Fibroblast of lung (primary cell): Measurements from ENCODE around the gene APBA2.

Source experiments
- EZH2 ChIP-seq: IDR thresholded peaks from 2 replicates; pipeline ENCODE4 v1.5.1; 2012; ENCODE audit warnings: low read length, control low read depth, mild to moderate bottlenecking; ENCODE audit errors: missing control alignments
- TF ChIP-seq, protein P1 (sequence below), 2 donors: IDR thresholded peaks in 1 of 2; conservative IDR thresholded peaks in 1 of 2; 1 replicate in 1 of 2; 2 replicates in 1 of 2; pipeline ENCODE4 v1.5.1; 2011 to 2012; ENCODE audit warnings: low read length in 2 of 2, control low read depth in 1 of 2, inconsistent platforms in 1 of 2, low read depth in 1 of 2, mild to moderate bottlenecking in 1 of 2

DNA sequence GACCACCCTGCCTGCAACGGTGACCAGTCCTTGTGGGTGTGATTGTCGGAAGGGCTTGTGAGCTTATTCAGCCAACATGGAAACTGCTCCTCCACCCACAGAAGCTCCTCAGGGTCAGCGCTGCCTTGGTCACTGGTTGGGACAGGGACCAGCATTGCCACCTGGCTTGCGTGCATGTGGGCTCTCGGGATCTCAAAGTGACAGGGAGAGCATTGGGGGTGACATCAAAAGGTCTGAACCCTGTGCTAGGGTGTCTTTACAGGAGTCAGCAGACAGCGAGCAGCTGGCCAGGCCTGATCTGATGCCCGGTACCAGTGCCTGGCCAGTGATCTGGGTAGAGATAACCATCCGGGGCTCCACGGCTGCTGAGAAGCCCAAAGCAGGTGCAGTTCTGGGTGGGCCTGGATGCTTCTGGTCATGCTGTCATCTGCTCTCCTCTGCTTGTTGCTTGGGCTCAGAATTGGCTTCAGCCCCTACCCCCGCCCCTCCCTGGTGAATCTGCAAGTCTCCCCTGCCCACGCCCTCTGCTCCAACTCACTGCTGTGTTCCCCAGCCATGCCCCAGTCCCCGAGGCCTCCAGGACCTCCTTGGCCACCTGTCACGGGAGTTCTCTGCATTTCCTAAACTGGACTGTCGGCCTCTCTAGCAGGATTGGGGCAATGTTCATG lies 249.0 kb downstream of the APBA2 start:
- TF ChIP-seq, protein P1, sequence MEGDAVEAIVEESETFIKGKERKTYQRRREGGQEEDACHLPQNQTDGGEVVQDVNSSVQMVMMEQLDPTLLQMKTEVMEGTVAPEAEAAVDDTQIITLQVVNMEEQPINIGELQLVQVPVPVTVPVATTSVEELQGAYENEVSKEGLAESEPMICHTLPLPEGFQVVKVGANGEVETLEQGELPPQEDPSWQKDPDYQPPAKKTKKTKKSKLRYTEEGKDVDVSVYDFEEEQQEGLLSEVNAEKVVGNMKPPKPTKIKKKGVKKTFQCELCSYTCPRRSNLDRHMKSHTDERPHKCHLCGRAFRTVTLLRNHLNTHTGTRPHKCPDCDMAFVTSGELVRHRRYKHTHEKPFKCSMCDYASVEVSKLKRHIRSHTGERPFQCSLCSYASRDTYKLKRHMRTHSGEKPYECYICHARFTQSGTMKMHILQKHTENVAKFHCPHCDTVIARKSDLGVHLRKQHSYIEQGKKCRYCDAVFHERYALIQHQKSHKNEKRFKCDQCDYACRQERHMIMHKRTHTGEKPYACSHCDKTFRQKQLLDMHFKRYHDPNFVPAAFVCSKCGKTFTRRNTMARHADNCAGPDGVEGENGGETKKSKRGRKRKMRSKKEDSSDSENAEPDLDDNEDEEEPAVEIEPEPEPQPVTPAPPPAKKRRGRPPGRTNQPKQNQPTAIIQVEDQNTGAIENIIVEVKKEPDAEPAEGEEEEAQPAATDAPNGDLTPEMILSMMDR (conservative IDR thresholded peaks at IDR 0.05 in 1 of 2, IDR thresholded peaks at IDR 0.05 in 1 of 2; ENCODE audit: low read depth in 1 of 2, low read length in 2 of 2): no peak
- TF ChIP-seq EZH2: no peak
